Dermis blood vessel endothelial cell (primary cell): Measurements from ENCODE around the gene DTWD1. TPM values are rescaled to one million over a fixed set of nuclear protein-coding genes. Genes with fewer than 3 reads are reported as not detected.
A peak's percentile ranks its signal among the peaks of the same experiment; 100 is the strongest.
"Not testable (repeated sequence)": the region's sequence is repeated elsewhere in the genome, so short reads cannot be mapped to it uniquely, and the experiment has no call there.

Source experiments
- DNase-seq: peaks from one replicate; pipeline ENCODE4 v3.0.0; 2010
- total RNA-seq: library from RNA; depleted of rRNA; stranded (reverse); fragments of >200 nt; gene quantifications from 2 replicates; pipeline ENCODE4 v1.2.3, GENCODE V29; 2014

Gene DTWD1
- total RNA-seq, 1 donor from 2014 or later, result 12.3 TPM

GRCh38 chr15:49646891-49647290 is 26.0 kb downstream of the DTWD1 start:
- DNase-seq, result no peak

- DNase-seq, result no peak
Measured at GRCh38 chr15:49649987-49650386, 29.1 kb downstream of the DTWD1 start.

GRCh38 chr15:49650676-49651075 is 29.8 kb downstream of the DTWD1 start:
- DNase-seq, result no peak

- no peak for DNase-seq
Measured at GRCh38 chr15:49652922-49653321, 32.1 kb downstream of the DTWD1 start.

- DNase-seq, result no peak
Measured at GRCh38 chr15:49656734-49657133, 35.9 kb downstream of the DTWD1 start.

GRCh38 chr15:49664716-49665115 is 43.9 kb downstream of the DTWD1 start:
- DNase-seq, result no peak

- not testable (repeated sequence) for DNase-seq
Measured at GRCh38 chr15:49666486-49666885, 45.6 kb downstream of the DTWD1 start.

GRCh38 chr15:49669288-49669687 is 48.4 kb downstream of the DTWD1 start:
- DNase-seq, result no peak

- no peak for DNase-seq
Measured at GRCh38 chr15:49673861-49674260, 53.0 kb downstream of the DTWD1 start.

- DNase-seq, result no peak
Measured at GRCh38 chr15:49674370-49674769, 53.5 kb downstream of the DTWD1 start.

GRCh38 chr15:49675041-49675440 is 54.2 kb downstream of the DTWD1 start:
- no peak for DNase-seq

- no peak for DNase-seq
Measured at GRCh38 chr15:49678655-49679054, 57.8 kb downstream of the DTWD1 start.

- DNase-seq, result peak; percentile 15
Measured at GRCh38 chr15:49686599-49686998, 65.8 kb downstream of the DTWD1 start.

GRCh38 chr15:49688135-49688790 is 67.4 kb downstream of the DTWD1 start:
- DNase-seq, result no peak

- DNase-seq, result no peak
Measured at GRCh38 chr15:49692514-49693090, 71.8 kb downstream of the DTWD1 start.

GRCh38 chr15:49693498-49693897 is 72.7 kb downstream of the DTWD1 start:
- no peak for DNase-seq

GRCh38 chr15:49696433-49696832 is 75.6 kb downstream of the DTWD1 start:
- no peak for DNase-seq

- no peak for DNase-seq
Measured at GRCh38 chr15:49697121-49697520, 76.3 kb downstream of the DTWD1 start.

- DNase-seq, result not testable (repeated sequence)
Measured at GRCh38 chr15:49702982-49703381, 82.1 kb downstream of the DTWD1 start.

Other genes starting within 250 kb of the DTWD1 start
- under 0.01 TPM in 1 of 2 replicates, not detected in the other for gene FGF7, start 197.8 kb upstream of the DTWD1 start, total RNA-seq
- 1.4 and 2.4 TPM in 2 replicates for gene FAM227B, start 230 bp upstream of the DTWD1 start, total RNA-seq